Lower leg skin (tissue), 4 donors: ENCODE results near the gene PPP1R13B. TPM values are rescaled to one million over a fixed set of nuclear protein-coding genes. Genes with fewer than 3 reads are reported as not detected.

Experiments
- DNase-seq, 2 donors: peaks; one replicate each; pipeline ENCODE4 v3.0.0-alpha.2; 2019; ENCODE audit warnings: low spot score in 2 of 2
- H3K4me3 ChIP-seq: fragments of 200-600 bp; sonication (generic); 2 replicates; pipeline ENCODE4 v1.5.1; 2017; ENCODE audit warnings: mild to moderate bottlenecking, low read depth; ENCODE audit not compliant: poor library complexity, severe bottlenecking
- CTCF ChIP-seq, 3 donors: fragments of 450-650 bp; IDR thresholded peaks; one replicate each; pipeline ENCODE4 v1.5.1; 2016; ENCODE audit warnings: antibody characterized with exemption in 3 of 3, mild to moderate bottlenecking in 3 of 3, moderate library complexity in 2 of 3
- POLR2A ChIP-seq, 2 donors: fragments of 450-650 bp; IDR thresholded peaks; one replicate each; pipeline ENCODE4 v1.6.1; 2016 to 2017; ENCODE audit warnings: antibody characterized with exemption in 2 of 2, mild to moderate bottlenecking in 1 of 2, moderate library complexity in 1 of 2
- WGBS, 2 donors: methylation state at CpG; one replicate each; pipeline ENCODE4 v1.1.5; 2018; 5-methylcytosine and 5-hydroxymethylcytosine counted together
- intact Hi-C: fragments of 100-400 bp; cut with DNase I; formaldehyde crosslinking; loops from one replicate; pipeline ENCODE4 v1.15.0; 2023; ENCODE audit warnings: low total_unique reads
- total RNA-seq, 4 donors: library from RNA; depleted of rRNA; stranded (reverse); fragments of >200 nt; gene quantifications; one replicate each; pipeline ENCODE4 v1.1.0, GENCODE V29; 2016

PPP1R13B gene
- total RNA-seq, 4 donors from 2014 or later: 28.9 to 55.8 (median 41.5) TPM

- WGBS, 2 donors: 80 to 88% methylated on average over 8 of the region's 8 CpGs
- TF ChIP-seq CTCF (IDR thresholded peaks at IDR 0.05) (no peak), POLR2A (IDR thresholded peaks at IDR 0.05) (no peak)
- DNase-seq: no peak
- no peak overlapping the region for H3K4me3 ChIP-seq
- intact Hi-C loops: no loop called here
These were observed 23.7 kb upstream of the PPP1R13B start for GRCh38 chr14:103870891-103871595.

- WGBS, 2 donors: 94 to 96% methylated on average over 8 to 9 of the region's 9 CpGs
- no peak for DNase-seq
- no peak overlapping the region for H3K4me3 ChIP-seq
- TF ChIP-seq CTCF (IDR thresholded peaks at IDR 0.05) (no peak), POLR2A (IDR thresholded peaks at IDR 0.05) (no peak)
- intact Hi-C loops: no loop called here
These were observed 22.9 kb upstream of the PPP1R13B start for GRCh38 chr14:103870144-103870876.

GRCh38 chr14:103869406-103870143, 22.2 kb upstream of the PPP1R13B start:
- no peak for TF ChIP-seq POLR2A (IDR thresholded peaks at IDR 0.05)
- TF ChIP-seq CTCF (IDR thresholded peaks at IDR 0.05): no peak
- no peak overlapping the region for H3K4me3 ChIP-seq
- intact Hi-C loops: no loop called here
- 82 to 85% methylated on average over 14 of the region's 14 CpGs for WGBS, 2 donors
- DNase-seq: no peak

- TF ChIP-seq POLR2A (IDR thresholded peaks at IDR 0.05): no peak
- no peak for TF ChIP-seq CTCF (IDR thresholded peaks at IDR 0.05)
- DNase-seq: no peak
- no peak overlapping the region for H3K4me3 ChIP-seq
- WGBS, 2 donors: 60 to 70% methylated on average over 10 of the region's 10 CpGs
- intact Hi-C loops: no loop called here
These were observed 21.0 kb upstream of the PPP1R13B start for GRCh38 chr14:103868242-103868897.

GRCh38 chr14:103867523-103867953, 20.2 kb upstream of the PPP1R13B start:
- no peak for TF ChIP-seq POLR2A (IDR thresholded peaks at IDR 0.05)
- no peak overlapping the region for H3K4me3 ChIP-seq
- intact Hi-C loops: no loop called here
- no peak for DNase-seq
- 34 to 43% methylated on average over 7 to 9 of the region's 10 CpGs for WGBS, 2 donors
